Heart right ventricle (tissue), 16 donors: ENCODE data around the gene ASB6. TPM values are rescaled to one million over a fixed set of nuclear protein-coding genes. Genes with fewer than 3 reads are reported as not detected.

Experiments
- ATAC-seq, 8 donors: fragments of 200-7000 bp; cut with Tn5 transposase; one replicate each; pipeline ENCODE4 v1.9.1; 2020; ENCODE audit warnings: mild to moderate bottlenecking in 8 of 8, moderate library complexity in 8 of 8, moderate number of reproducible peaks in 1 of 8
- DNase-seq, 2 donors: peaks; one replicate each; pipeline ENCODE4 v3.0.0-alpha.2; 2020
- H3K27ac ChIP-seq, 10 donors: fragments of 200-600 bp; sonication (generic) in 2 of 10; one replicate each; pipeline versions ENCODE4 v1.5.0 to v1.8.0; 2020 to 2022; ENCODE audit warnings: mild to moderate bottlenecking in 3 of 10
- H3K27me3 ChIP-seq, 7 donors: fragments of 200-600 bp; one replicate each; pipeline ENCODE4 v1.8.0; 2021 to 2022; ENCODE audit warnings: mild to moderate bottlenecking in 2 of 7
- H3K36me3 ChIP-seq, 9 donors: fragments of 200-600 bp; sonication (generic) in 1 of 9; one replicate each; pipeline versions ENCODE4 v1.5.0 to v1.8.0; 2020 to 2022; ENCODE audit warnings: mild to moderate bottlenecking in 2 of 9
- H3K4me1 ChIP-seq, 9 donors: fragments of 200-600 bp; sonication (generic) in 1 of 9; one replicate each; pipeline versions ENCODE4 v1.5.0 to v1.8.0; 2020 to 2022; ENCODE audit warnings: mild to moderate bottlenecking in 4 of 9
- H3K4me3 ChIP-seq, 10 donors: fragments of 200-600 bp; sonication (generic) in 2 of 10; one replicate each; pipeline versions ENCODE4 v1.5.0 to v1.8.0; 2020 to 2022; ENCODE audit warnings: mild to moderate bottlenecking in 7 of 10, moderate library complexity in 2 of 10
- H3K9me3 ChIP-seq, 11 donors: fragments of 200-600 bp in 10 of 11; sonication (generic) in 2 of 11; one replicate each; pipeline versions ENCODE4 v1.5.0 to v1.8.0; 2013 to 2022; ENCODE audit warnings: mild to moderate bottlenecking in 2 of 11, control low read depth in 1 of 11, moderate library complexity in 1 of 11
- CTCF ChIP-seq, 9 donors: fragments of 200-600 bp; sonication (generic) in 2 of 9; IDR thresholded peaks; one replicate each; pipeline versions ENCODE4 v1.5.0 to v1.8.0; 2021 to 2022; ENCODE audit warnings: antibody characterized with exemption in 9 of 9, mild to moderate bottlenecking in 5 of 9, moderate library complexity in 1 of 9
- WGBS, 2 donors: extraction: QIAGEN DNeasy Blood & Tissue Kit; methylation state at CpG; one replicate each; pipeline ENCODE4 v1.1.7; 2013; ENCODE audit warnings: inconsistent platforms in 1 of 2; 5-methylcytosine and 5-hydroxymethylcytosine counted together
- intact Hi-C, 10 donors: fragments of 100-400 bp; cut with DNase I; formaldehyde crosslinking; loops; one replicate each; pipeline versions ENCODE4 v1.11.1 to v1.14.2; 2022
- polyA plus RNA-seq, 2 donors: library from polyadenylated mRNA; stranded (reverse); fragments of 200-250 nt; gene quantifications; one replicate each; pipeline ENCODE4 v1.2.3, GENCODE V29; 2013
- total RNA-seq, 10 donors: library from RNA; stranded (reverse); fragmentation: NEBNext Ultra II Directional in 3 of 10; extraction: Animal tissue kit (Norgen Biotek cat#: 25700) in 3 of 10; gene quantifications; one replicate each; pipeline versions ENCODE4 v1.2.1 to v1.2.4, GENCODE V29; 2021 to 2023
- donor health status: Arrhythmogenic right ventricular cardiomyopathy.
- donor health status: ischemic (EF 13 %, LVEDD 7.1; RV severe dilation, severe dysfunction).
- donor health status: healthy with polysubstance abuse.
- donor health status: DM: no; HTN: yes; CAD: no.
- donor health status: DM: no; HTN: no; CAD: no.
- donor health status: ischemic (EF 25% LVEDD 6.9; RV normal size, moderate dysfunction).
- donor health status: ischemic (EF 25% LVEDD 5.7; RV mildly dilated, moderate dysfunction).
- donor health status: healthy.
- donor health status: DM: yes; HTN: yes; CAD: no.
- donor health status: Ischemic cardiomyopathy.
- donor health status: ischemic (EF 35%, LVEDD 5.7; RV mildly dilated, moderate dysfunction).
- donor health status: nonischemic (EF 11% LVEDD 7.7; RV severe dilation, severe dysfunction).
- donor health status: DM: yes; HTN: yes; CAD: no.
- donor health status: PGD.
- donor health status: ischemic (EF 29% LVEDD 5.4; RV normal size, mild dysfunction).
- donor health status: nonischemic (EF 23%, LVEDD 6.1; RV moderate dilation, normal function).

Gene ASB6
- total and polyA plus RNA-seq, 12 donors: 6.2 to 11.8 (median 9.4) TPM

- H3K4me3 ChIP-seq: peak overlapping the region; percentile 20 to 71 (median 51)
- H3K27ac ChIP-seq: peak overlapping the region in 4 of 10 donors; percentile 14 to 58 (median 39)
- intact Hi-C loops: loop anchor here in 3 of 10 donors (10.0 kb wide), 3 partner anchors 215 to 295 kb away; no protein-coding TSS in a partner anchor
- peaks cover 6 to 25% (median 11%) of the 10 kb centered on the region in 9 donors for H3K4me1 ChIP-seq
- ATAC-seq (peak in 6 of 8 donors; percentile 8 to 64 (median 28)), DNase-seq (no peak)
- peak in 3 of 9 donors; percentile 12 to 27 (median 19) for TF ChIP-seq CTCF (IDR thresholded peaks at IDR 0.05)
- no peaks in the 10 kb centered on the region for H3K36me3 ChIP-seq
- 1% methylated on average over 58 to 82 of the region's 82 CpGs for WGBS, 2 donors
- H3K9me3 ChIP-seq: no peaks in the 10 kb centered on the region
- H3K27me3 ChIP-seq: peaks cover 0 to 33% (median 3%) of the 10 kb centered on the region in 7 donors
Observed at GRCh38 chr9:129619787-129620668, 21.9 kb downstream of the ASB6 start.

GRCh38 chr9:129617167-129617566, 24.8 kb downstream of the ASB6 start:
- no peak for ATAC-seq
- Histone ChIP-seq H3K4me3 (no peak overlapping the region), H3K27me3 (peaks cover 0 to 33% (median 3%) of the 10 kb centered on the region in 7 donors), H3K4me1 (peaks cover 6 to 13% (median 11%) of the 10 kb centered on the region in 9 donors), H3K36me3 (no peaks in the 10 kb centered on the region), H3K9me3 (no peaks in the 10 kb centered on the region), H3K27ac (no peak overlapping the region)
- no peak for DNase-seq
- intact Hi-C loops: loop anchor here in 3 of 10 donors (10.0 kb wide), 3 partner anchors 212 to 292 kb away; no protein-coding TSS in a partner anchor
- WGBS, 2 donors: 9 to 11% methylated on average over 1 of the region's 1 CpG
- peak in 4 of 9 donors; percentile 14 to 46 (median 34) for TF ChIP-seq CTCF (IDR thresholded peaks at IDR 0.05)

- no peak overlapping the region for H3K4me3 ChIP-seq
- ATAC-seq (no peak), DNase-seq (no peak)
- no peaks in the 10 kb centered on the region for H3K36me3 ChIP-seq
- 80 to 84% methylated on average over 31 of the region's 31 CpGs for whole genome bisulfite sequencing, 2 donors
- peaks cover 0 to 19% (median 3%) of the 10 kb centered on the region in 7 donors for H3K27me3 ChIP-seq
- no peak for TF ChIP-seq CTCF (IDR thresholded peaks at IDR 0.05)
- intact Hi-C loops: loop anchor here in 3 of 10 donors (10.0 kb wide), 3 partner anchors 211 to 291 kb away; no protein-coding TSS in a partner anchor
- H3K9me3 ChIP-seq: no peaks in the 10 kb centered on the region
- H3K27ac ChIP-seq: no peak overlapping the region
- peaks cover 10 to 19% (median 16%) of the 10 kb centered on the region in 9 donors for H3K4me1 ChIP-seq
Observed at GRCh38 chr9:129615407-129616285, 26.3 kb downstream of the ASB6 start.

- H3K27me3 ChIP-seq: peaks cover 0 to 12% (median 0%) of the 10 kb centered on the region in 7 donors
- DNase-seq: no peak
- intact Hi-C loops: loop anchor here in 5 of 10 donors (5.0 to 10.0 kb wide), 6 partner anchors 210 to 483 kb away; no protein-coding TSS in a partner anchor
Observed at GRCh38 chr9:129614932-129615331, 27.0 kb downstream of the ASB6 start.

More at GRCh38 chr9:129614932-129615331, 27.0 kb downstream of the ASB6 start:
- no peak overlapping the region for H3K27ac ChIP-seq
- 94 to 95% methylated on average over 10 of the region's 10 CpGs for WGBS, 2 donors
- peaks cover 6 to 15% (median 13%) of the 10 kb centered on the region in 9 donors for H3K4me1 ChIP-seq
- no peaks in the 10 kb centered on the region for H3K9me3 ChIP-seq
- H3K4me3 ChIP-seq: no peak overlapping the region
- no peak for ATAC-seq
- no peaks in the 10 kb centered on the region for H3K36me3 ChIP-seq
- TF ChIP-seq CTCF (IDR thresholded peaks at IDR 0.05): no peak
